OCI-M2 (cell line): ENCODE data around the gene RAD23A.
"Not testable (repeated sequence)": the region's sequence is repeated elsewhere in the genome, so short reads cannot be mapped to it uniquely, and the experiment has no call there.

Source experiments
- DNase-seq: peaks from one replicate; lab custom pipeline; 2025; ENCODE audit not compliant: unreplicated experiment; lab: John Stamatoyannopoulos, UW

Gene RAD23A

DNA sequence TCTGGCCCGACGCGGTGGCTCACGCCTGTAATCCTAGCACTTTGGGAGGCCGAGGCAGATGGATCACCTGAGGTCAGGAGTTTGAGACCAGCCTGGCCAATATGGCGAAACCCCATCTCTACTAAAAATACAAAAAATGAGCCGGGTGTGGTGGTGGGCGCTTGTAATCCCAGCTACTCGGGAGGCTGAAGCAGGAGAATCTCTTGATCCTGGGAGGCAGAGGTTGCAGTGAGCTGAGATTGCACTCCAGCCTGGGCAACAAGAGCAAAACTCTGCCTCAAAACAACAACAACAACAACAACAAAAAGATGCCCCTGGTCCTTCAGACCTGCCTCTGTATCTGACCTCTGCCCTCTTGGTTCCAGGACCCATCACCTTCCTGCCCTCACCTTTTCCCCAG is 9.9 kb downstream of the RAD23A start:
- not testable (repeated sequence) for DNase-seq

DNA sequence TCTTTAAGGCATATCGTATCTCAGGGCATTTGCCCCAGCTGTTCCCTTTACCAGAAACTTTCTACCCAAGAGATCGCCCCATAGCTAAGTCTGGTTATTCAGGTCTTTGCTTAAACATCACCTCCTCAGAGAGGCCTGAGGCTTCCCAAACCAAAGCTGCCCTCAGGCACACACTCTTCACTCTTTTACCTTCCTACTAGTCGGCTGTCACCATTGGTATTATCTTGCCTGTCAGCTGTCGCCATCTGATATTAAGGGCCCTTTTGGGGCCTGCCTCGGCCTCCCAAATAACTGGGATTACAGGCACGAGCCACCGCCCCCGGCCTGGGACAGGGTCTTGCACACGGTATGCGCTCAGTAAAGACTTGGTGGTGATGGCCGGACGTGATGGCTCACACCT is 10.3 kb downstream of the RAD23A start:
- DNase-seq: no peak

GRCh38 chr19:12956446-12957388 is 11.1 kb downstream of the RAD23A start, which contains the start of gene GADD45GIP1:
Gene GADD45GIP1, minus strand, starts transcription at chr19:12957223. Its CDS starts 11 bp downstream, at chr19:12957212.
- DNase-seq: no peak

- not testable (repeated sequence) for DNase-seq
These were observed 11.8 kb downstream of the RAD23A start for GRCh38 chr19:12957389-12957952.

GRCh38 chr19:12959481-12959880 is 13.8 kb downstream of the RAD23A start:
- no peak for DNase-seq

- no peak for DNase-seq
These were observed 19.6 kb downstream of the RAD23A start for GRCh38 chr19:12965017-12965811.

DNA sequence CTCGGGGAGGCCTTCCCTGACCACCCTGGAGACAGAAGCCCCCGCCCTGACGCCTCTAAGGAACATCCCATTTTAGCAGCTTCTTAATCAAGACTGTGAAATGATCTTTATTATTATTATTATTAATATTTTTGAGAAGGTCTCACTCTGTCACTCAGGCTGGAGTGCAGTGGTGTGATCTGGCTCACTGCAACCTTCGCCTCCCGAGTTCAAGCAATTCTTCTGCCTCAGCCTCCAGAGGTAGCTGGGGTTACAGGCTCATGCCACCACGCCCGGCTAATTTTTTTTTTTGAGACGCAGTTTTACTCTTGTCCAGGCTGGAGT is 20.1 kb downstream of the RAD23A start:
- no peak for DNase-seq

- no peak for DNase-seq
These were observed 22.2 kb downstream of the RAD23A start for GRCh38 chr19:12967907-12968306.

DNA sequence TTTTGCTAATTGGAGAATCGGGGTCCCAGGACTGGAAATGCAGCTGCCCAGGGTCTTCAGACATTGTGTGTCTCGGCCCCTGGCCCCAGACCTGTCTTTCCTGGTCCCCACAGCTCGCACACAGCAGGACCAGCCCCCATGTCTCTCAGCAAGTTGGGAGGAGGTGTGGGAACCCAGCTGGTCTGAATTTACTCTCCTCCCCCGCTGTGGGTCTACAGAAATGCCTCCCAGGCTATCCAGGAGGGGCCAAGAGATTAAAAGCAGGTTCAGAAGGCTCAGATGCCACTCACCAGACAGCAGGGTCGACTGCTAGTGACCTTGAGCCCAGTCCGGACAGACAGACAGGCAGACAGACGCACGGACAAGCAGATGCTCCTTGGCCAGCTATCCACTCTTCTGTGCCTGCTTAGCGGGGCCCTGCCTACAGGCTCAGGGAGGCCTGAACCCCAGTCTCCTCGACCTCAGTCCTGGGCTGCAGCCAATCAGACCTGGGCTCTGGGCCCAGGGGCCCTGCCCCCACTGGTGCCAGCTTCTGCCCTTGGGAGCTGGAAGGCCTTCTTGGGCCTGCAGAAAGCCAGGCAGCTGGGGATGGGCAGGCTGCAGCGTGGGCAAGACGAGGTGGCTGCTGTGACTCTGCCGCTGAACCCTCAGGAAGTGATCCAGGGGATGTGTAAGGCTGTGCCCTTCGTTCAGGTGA is 23.8 kb downstream of the RAD23A start, which contains the start of gene DAND5:
Gene DAND5, plus strand, starts transcription at position 285 of the 697 bp plus-strand sequence. Its CDS starts 85 bp downstream, at position 370.
- no peak for DNase-seq

DNA sequence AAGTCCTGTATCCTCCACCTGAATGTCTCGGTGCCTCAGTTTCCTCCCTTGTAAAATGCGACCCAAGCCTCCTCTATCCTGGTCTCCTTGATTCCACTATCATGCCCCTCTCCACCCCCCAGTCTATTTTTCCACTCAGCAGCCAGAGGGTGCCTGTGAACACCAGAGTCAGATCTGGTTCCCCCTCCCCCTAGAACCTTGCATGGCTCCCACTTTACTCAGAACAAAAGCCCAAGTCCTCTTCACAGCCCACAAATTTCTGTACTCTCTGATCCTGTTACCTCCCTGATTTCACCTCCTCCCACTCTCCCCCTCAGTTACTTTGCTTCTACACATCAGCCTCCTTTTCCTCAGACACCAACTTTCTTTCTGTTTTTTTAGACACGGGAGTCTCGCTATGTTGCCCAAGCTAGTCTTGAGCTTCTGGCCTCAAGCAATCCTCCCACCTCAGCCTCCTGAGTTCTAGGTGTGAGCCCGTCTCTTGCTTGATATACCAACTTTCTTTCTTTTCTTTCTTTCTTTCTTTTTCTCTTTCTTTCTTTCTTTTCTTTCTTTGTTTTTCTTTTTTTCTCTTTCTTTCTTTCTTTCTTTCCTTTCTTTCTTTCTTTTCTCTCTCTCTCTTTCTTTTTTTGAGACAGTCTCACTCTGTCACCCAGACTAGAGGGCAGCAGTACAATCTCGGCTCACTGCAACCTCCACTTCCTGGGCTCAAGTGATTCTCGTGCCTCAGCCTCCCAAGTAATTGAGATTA is 24.6 kb downstream of the RAD23A start:
- DNase-seq: no peak

GRCh38 chr19:12973236-12973635 is 27.6 kb downstream of the RAD23A start:
- DNase-seq: no peak

DNA sequence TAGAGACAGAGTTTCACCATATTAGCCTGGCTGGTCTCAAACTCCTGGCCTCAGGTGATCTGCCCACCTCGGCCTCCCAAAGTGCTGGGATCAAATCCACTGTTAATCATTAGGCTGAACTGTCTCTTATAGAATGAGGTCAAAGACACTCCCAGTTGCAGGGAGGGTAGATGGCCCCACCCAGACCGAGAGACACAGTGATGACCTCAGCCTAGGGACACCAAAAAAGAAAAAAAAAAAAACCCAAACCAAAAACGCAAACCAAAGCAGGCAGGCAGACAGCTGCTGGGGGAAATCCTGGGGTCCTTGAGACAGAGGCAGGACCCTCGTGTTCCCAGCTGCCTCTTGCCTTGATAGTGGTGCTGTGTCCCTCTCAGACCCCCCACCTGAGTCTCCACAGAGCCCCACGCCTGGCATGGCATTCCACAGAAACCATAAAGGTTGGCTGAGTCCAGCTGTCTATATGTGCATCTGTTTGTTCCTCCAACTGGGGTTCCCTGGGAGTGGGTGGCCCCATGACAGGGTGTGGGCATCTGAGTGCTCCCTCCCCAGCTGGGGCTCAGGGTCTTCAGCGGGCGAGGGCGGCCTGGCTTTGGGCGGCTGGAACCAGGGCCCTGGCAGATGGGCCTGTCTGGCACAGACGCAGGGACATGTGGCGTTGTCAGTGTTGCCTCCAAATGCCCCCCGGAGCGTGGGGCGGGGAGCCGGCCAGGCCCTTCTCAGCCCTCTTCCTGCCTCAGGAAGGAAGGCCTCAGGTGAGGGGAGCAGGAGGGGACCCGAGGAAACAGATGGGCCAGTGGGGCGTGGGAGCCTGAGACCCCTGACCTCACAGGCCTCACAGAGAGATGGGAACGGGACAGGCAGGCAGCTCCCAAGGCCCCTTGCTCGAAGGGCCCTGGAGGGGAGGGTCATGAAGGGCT is 28.9 kb downstream of the RAD23A start:
- DNase-seq: no peak

DNA sequence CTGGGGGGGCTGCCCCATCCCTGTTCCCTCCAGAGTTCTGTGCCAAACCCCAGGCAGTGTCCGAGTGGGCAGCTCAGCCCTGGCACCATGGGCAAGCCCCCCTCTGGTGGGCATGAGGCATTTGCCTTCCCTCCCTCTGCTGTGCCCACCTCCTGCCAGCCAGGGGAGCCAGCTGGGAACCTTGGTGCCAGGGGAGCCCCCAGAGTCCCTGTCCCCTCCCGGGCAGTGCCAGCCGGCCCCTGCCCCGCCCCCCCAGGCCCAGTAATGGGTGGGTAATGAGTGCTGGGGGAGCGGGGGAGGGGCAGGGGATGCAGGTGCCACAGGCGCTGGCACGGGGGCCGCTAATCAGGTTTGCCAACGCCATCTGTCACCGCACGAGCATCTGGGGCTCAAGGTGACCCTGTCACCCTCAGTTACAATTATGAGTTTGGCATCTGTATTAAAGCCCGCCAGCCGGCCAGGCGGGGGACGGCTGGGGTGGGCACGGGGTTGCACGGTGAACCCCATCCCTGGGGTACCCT is 29.6 kb downstream of the RAD23A start:
- DNase-seq: no peak

- not testable (repeated sequence) for DNase-seq
These were observed 30.4 kb downstream of the RAD23A start for GRCh38 chr19:12976109-12976508.

DNA sequence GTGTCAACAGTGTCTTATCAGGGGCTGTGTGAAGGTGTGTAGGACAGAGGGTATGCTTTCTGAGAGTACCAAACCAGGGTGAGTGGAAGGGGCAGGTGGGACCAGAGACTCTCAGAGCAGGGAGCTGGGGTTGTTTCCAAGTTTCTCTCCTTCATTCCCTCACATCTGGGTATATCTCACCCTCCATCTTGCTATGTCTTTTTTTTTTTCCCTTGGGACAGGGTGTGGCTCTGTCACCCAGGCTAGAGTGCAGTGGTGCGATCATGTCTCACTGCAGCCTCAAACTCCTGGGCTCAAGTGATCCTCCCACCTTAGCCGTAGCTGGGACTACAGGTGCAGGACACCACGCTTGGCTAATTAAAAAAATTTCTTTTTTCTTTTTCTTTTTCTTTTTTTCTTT is 34.3 kb downstream of the RAD23A start:
- DNase-seq: no peak

DNA sequence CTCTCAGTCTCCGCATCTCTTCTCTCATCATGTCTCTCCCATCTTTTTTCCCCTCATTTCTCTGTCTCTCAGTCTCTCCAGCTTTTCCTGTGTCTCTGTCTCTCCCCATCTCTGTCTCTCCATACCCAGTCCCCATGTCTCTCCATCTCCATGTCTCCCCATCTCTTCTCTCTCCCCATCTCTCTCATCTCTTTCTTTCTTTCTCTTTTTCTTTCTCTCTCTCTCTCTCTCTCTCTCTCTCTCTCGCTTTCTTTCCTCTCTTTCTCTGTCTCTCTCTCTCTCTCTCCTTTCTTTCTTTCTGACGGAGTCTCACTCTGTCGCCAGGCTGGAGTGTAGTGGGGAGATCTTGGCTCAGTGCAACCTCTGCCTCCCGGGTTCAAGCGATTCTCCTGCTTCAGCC is 37.0 kb downstream of the RAD23A start:
- DNase-seq: no peak

- DNase-seq: no peak
These were observed 37.4 kb downstream of the RAD23A start for GRCh38 chr19:12983091-12983490.

DNA sequence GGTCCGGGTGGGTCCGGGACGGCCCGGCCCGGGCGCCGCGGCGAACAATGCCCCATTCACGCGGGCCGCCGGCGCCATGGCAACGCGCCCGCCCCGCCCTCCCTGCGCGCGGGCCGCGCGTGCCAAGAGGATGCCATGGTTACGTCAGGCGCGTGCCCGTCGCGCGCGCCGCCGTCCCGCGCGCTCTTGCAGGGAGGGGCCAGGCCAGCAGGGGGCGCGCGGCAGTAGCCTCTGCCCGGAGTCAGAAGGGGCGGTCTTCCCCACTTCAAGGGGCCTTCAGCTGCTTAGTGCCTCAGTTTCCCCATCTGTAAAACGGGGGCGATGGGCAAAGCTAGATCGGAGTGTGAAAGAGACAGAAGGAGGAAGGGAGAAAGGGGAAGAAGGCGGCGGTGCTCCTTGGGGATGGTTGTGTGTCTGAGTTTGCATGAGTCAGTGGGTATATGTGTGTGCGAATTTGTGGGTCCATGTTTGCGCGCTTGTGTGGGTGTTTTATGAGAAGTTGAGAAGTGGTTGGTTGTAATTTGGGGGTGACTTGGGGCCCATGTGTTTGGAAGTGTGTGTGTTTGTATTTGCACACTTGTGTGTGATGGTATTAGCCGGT is 38.0 kb downstream of the RAD23A start:
- DNase-seq: no peak
